ENCODE measurements around the gene RBFOX2. TPM values are rescaled to one million over a fixed set of nuclear protein-coding genes. Genes with fewer than 3 reads are reported as not detected.

RBFOX2 gene
- total and polyA plus RNA-seq, 2 experiments from 2014 or later = 88.8 to 131 TPM

DNA sequence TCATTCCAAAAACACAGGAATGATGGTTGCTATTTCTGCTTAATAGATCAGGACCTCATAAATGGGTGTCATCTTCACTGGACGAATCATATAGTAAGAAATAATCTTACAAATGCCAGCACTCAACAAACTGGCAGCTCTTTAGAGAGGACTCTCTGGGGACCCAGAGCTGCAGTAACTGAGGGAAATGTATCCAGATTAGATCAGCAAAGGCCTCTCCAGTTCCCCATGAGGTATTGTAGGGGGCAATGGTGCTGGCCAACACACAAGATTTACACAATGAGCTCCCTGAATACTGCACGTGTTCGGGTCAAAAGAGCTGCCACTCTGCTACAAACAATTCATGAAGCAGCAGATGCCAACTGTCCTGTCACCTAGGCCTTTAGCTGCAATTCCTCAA is 110.2 kb downstream of the RBFOX2 start:
- no peaks in the 10 kb centered on the region for H3K9me3 Mint-ChIP-seq
- peaks cover 69% of the 10 kb centered on the region for H3K79me2 ChIP-seq (replicated peaks; ENCODE audit: insufficient read depth)
- no peak overlapping the region for H3K4me2 ChIP-seq
- H3K4me1 ChIP-seq (ENCODE audit: insufficient read depth) = peaks cover 27% of the 10 kb centered on the region
- H3K27me3 ChIP-seq (ENCODE audit: insufficient read depth) = no peaks in the 10 kb centered on the region
- ATAC-seq (no peak), DNase-seq (ENCODE audit: low spot score) (no peak)
- TF ChIP-seq EZH2phosphoT487 (IDR thresholded peaks at IDR 0.05; ENCODE audit: unreplicated experiment) (no peak), REST (IDR thresholded peaks at IDR 0.05; ENCODE audit: unreplicated experiment) (no peak), EZH2 (IDR thresholded peaks at IDR 0.05; ENCODE audit: low read depth, unreplicated experiment) (no peak), CREB1 (CRISPR knock-in tag; IDR thresholded peaks at IDR 0.05; ENCODE audit: low read depth) (no peak), ZNF331 (CRISPR knock-in tag; IDR thresholded peaks at IDR 0.05; ENCODE audit: low read depth) (no peak), POLR2AphosphoS5 (IDR thresholded peaks at IDR 0.05; ENCODE audit: low read depth) (no peak), NANOG (IDR thresholded peaks at IDR 0.05; ENCODE audit: borderline replicate concordance) (no peak), STAT1 (IDR thresholded peaks at IDR 0.05; ENCODE audit: unreplicated experiment) (no peak), ZNF114 (CRISPR knock-in tag; IDR thresholded peaks at IDR 0.05) (no peak)
- TF ChIP-seq, protein P1, sequence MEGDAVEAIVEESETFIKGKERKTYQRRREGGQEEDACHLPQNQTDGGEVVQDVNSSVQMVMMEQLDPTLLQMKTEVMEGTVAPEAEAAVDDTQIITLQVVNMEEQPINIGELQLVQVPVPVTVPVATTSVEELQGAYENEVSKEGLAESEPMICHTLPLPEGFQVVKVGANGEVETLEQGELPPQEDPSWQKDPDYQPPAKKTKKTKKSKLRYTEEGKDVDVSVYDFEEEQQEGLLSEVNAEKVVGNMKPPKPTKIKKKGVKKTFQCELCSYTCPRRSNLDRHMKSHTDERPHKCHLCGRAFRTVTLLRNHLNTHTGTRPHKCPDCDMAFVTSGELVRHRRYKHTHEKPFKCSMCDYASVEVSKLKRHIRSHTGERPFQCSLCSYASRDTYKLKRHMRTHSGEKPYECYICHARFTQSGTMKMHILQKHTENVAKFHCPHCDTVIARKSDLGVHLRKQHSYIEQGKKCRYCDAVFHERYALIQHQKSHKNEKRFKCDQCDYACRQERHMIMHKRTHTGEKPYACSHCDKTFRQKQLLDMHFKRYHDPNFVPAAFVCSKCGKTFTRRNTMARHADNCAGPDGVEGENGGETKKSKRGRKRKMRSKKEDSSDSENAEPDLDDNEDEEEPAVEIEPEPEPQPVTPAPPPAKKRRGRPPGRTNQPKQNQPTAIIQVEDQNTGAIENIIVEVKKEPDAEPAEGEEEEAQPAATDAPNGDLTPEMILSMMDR (conservative IDR thresholded peaks at IDR 0.05; ENCODE audit: low read depth in 2 of 2) = no peak
- TF ChIP-seq, protein P2, sequence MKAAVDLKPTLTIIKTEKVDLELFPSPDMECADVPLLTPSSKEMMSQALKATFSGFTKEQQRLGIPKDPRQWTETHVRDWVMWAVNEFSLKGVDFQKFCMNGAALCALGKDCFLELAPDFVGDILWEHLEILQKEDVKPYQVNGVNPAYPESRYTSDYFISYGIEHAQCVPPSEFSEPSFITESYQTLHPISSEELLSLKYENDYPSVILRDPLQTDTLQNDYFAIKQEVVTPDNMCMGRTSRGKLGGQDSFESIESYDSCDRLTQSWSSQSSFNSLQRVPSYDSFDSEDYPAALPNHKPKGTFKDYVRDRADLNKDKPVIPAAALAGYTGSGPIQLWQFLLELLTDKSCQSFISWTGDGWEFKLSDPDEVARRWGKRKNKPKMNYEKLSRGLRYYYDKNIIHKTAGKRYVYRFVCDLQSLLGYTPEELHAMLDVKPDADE (IDR thresholded peaks at IDR 0.05) = no peak
- no peaks in the 10 kb centered on the region for H3K36me3 Mint-ChIP-seq (ENCODE audit: low read depth)
- no peaks in the 10 kb centered on the region for H3F3A ChIP-seq (replicated peaks; ENCODE audit: low read depth)
- H3K27ac Mint-ChIP-seq = no peak overlapping the region
- no peak overlapping the region for H3K4me3 Mint-ChIP-seq
- H3K36me3 ChIP-seq (ENCODE audit: insufficient read depth) = no peaks in the 10 kb centered on the region
- peaks cover 47% of the 10 kb centered on the region for H3K4me1 Mint-ChIP-seq
- no peak overlapping the region for H3K27ac ChIP-seq (ENCODE audit: low read depth)
- H4K20me1 ChIP-seq (replicated peaks; ENCODE audit: insufficient read depth) = peaks cover 4% of the 10 kb centered on the region; the same call in 1 of the 2 replicates
- H3K9me2 ChIP-seq (ENCODE audit: insufficient read depth) = no peaks in the 10 kb centered on the region
- no peak overlapping the region for H2AFZ ChIP-seq
- peaks cover 5% of the 10 kb centered on the region for H3K27me3 Mint-ChIP-seq (ENCODE audit: insufficient read depth, low read depth, poor library complexity)
- H3K4me3 ChIP-seq = no peak overlapping the region

All from GM23338 (cell line).